Adrenal gland (tissue), 12 donors: ENCODE measurements around the gene ADD1. TPM values are rescaled to one million over a fixed set of nuclear protein-coding genes. Genes with fewer than 3 reads are reported as not detected.

Source experiments
- DNase-seq, 7 donors: peaks; one replicate each; pipeline ENCODE4 v3.0.0-alpha.2; 2019 to 2020
- H3K27ac ChIP-seq, 5 donors: fragments of 200-600 bp; sonication (generic) in 4 of 5; 1 replicate in 3 of 5; 2 replicates in 2 of 5; pipeline versions ENCODE4 v1.5.1 to v1.8.0; 2016 to 2020; ENCODE audit warnings: mild to moderate bottlenecking in 1 of 5
- H3K27me3 ChIP-seq: fragments of 200-600 bp; 2 replicates; pipeline ENCODE4 v1.8.0; 2021
- H3K36me3 ChIP-seq, 2 donors: fragments of 200-600 bp; replicated peaks in 1 of 2; 1 replicate in 1 of 2; 2 replicates in 1 of 2; pipeline versions ENCODE4 v1.5.1 to v1.8.0; 2018 to 2022
- H3K4me1 ChIP-seq, 2 donors: fragments of 200-600 bp; replicated peaks in 1 of 2; 1 replicate in 1 of 2; 2 replicates in 1 of 2; pipeline versions ENCODE4 v1.5.1 to v1.8.0; 2018 to 2021
- H3K4me3 ChIP-seq, 4 donors: fragments of 200-600 bp; sonication (generic) in 3 of 4; one replicate each; pipeline ENCODE4 v1.5.1; 2016 to 2018
- H3K9me3 ChIP-seq, 3 donors: fragments of 200-600 bp; sonication (generic) in 1 of 3; replicated peaks in 1 of 3; 1 replicate in 2 of 3; 2 replicates in 1 of 3; pipeline versions ENCODE4 v1.5.1 to v1.8.0; 2016 to 2021
- CTCF ChIP-seq, 6 experiments: fragments of 450-650 bp in 4 of 6; fragments of 200-600 bp in 2 of 6; sonication (generic) in 1 of 6; IDR thresholded peaks; 1 replicate in 5 of 6; 2 replicates in 1 of 6; pipeline versions ENCODE4 v1.5.1 to v1.8.0; 2016 to 2021; ENCODE audit warnings: antibody characterized with exemption in 6 of 6, mild to moderate bottlenecking in 2 of 6, moderate library complexity in 1 of 6
- POLR2A ChIP-seq, 2 donors: fragments of 450-650 bp; IDR thresholded peaks; one replicate each; pipeline ENCODE4 v1.6.1; 2017; ENCODE audit warnings: antibody characterized with exemption in 2 of 2, mild to moderate bottlenecking in 2 of 2, moderate library complexity in 1 of 2
- WGBS, 4 donors: extraction: QIAGEN DNeasy Blood & Tissue Kit in 2 of 4; methylation state at CpG; one replicate each; pipeline versions ENCODE4 v1.1.5 to v1.1.7; 2013 to 2017; 5-methylcytosine and 5-hydroxymethylcytosine counted together
- intact Hi-C, 2 donors: fragments of 100-400 bp; cut with DNase I; formaldehyde crosslinking; loops; one replicate each; pipeline versions ENCODE4 v1.14.1 to v1.15.0; 2022 to 2023
- polyA plus RNA-seq, 3 donors: library from polyadenylated mRNA; stranded (reverse); fragments of 200-250 nt in 2 of 3; fragments of 350-450 nt in 1 of 3; fragmentation: Illumina TruSeq in 1 of 3; extraction: RNeasy Lipid Tissue Mini Kit (QIAGEN cat#74804) in 1 of 3; gene quantifications; one replicate each; pipeline ENCODE4 v1.2.3, GENCODE V29; 2013 to 2014
- total RNA-seq, 9 donors: library from RNA; depleted of rRNA in 4 of 9; stranded (reverse); fragments of >200 nt in 4 of 9; fragments of 120-200 nt in 1 of 9; fragmentation: NEBNext Ultra II Directional in 1 of 9; extraction: Animal tissue kit (Norgen Biotek cat#: 25700) in 1 of 9; gene quantifications; one replicate each; pipeline versions ENCODE4 v1.1.0 to v1.2.4, GENCODE V29; 2013 to 2023
- donor health status: healthy with polysubstance abuse.
- donor health status: Bipolar disorder and iron deficiency.
- donor health status: DM: yes; HTN: yes; CAD: no.
- donor health status: DM: no; HTN: no; CAD: no.
- donor health status: DM: no; HTN: no; CAD: no.
- donor health status: DM: yes; HTN: yes; CAD: no.

Gene ADD1
- total and polyA plus RNA-seq, 12 donors: 134 to 468 (median 241) TPM

GRCh38 chr4:2803624-2804448 lies 39.8 kb upstream of the ADD1 start:
- no peaks in the 10 kb centered on the region for H3K27me3 ChIP-seq
- no peak for TF ChIP-seq CTCF (IDR thresholded peaks at IDR 0.05)
- no peak for TF ChIP-seq POLR2A (IDR thresholded peaks at IDR 0.05)
- no peak overlapping the region for H3K4me3 ChIP-seq
- H3K9me3 ChIP-seq: no peaks in the 10 kb centered on the region
- DNase-seq: peak in 6 of 7 donors; percentile 64 to 79 (median 69)
- H3K27ac ChIP-seq: peak overlapping the region in 2 of 5 donors; percentile 7 to 84
- intact Hi-C loops: no loop called here
- H3K4me1 ChIP-seq: peaks cover 39 to 79% of the 10 kb centered on the region in 2 donors
- WGBS, 4 donors: 81 to 98% (median 84%) methylated on average over 12 to 20 of the region's 20 CpGs
- H3K36me3 ChIP-seq: no peaks in the 10 kb centered on the region

- H3K4me1 ChIP-seq: peaks cover 39 to 76% of the 10 kb centered on the region in 2 donors
Observed at GRCh38 chr4:2804449-2804972, 39.1 kb upstream of the ADD1 start.

GRCh38 chr4:2804973-2805501 lies 38.6 kb upstream of the ADD1 start:
- H3K4me1 ChIP-seq: peaks cover 39 to 75% of the 10 kb centered on the region in 2 donors
- WGBS, 4 donors: 74 to 84% (median 79%) methylated on average over 11 to 13 of the region's 13 CpGs; no CpG with 5 or more reads in 1 of the 4 donors
- H3K27ac ChIP-seq: peak overlapping the region in 2 of 5 donors; percentile 63 to 84
- no peaks in the 10 kb centered on the region for H3K9me3 ChIP-seq
- intact Hi-C loops: no loop called here
- H3K36me3 ChIP-seq: no peaks in the 10 kb centered on the region
- H3K27me3 ChIP-seq: no peaks in the 10 kb centered on the region
- H3K4me3 ChIP-seq: no peak overlapping the region
- DNase-seq: peak in 1 of 7 donors; percentile 15
- TF ChIP-seq CTCF (IDR thresholded peaks at IDR 0.05) (no peak), POLR2A (IDR thresholded peaks at IDR 0.05) (no peak)

More at GRCh38 chr4:2804449-2804972, 39.1 kb upstream of the ADD1 start:
- TF ChIP-seq CTCF (IDR thresholded peaks at IDR 0.05) (no peak), POLR2A (IDR thresholded peaks at IDR 0.05) (no peak)
- DNase-seq: peak in 2 of 7 donors; percentile 4 to 14
- Histone ChIP-seq H3K4me3 (no peak overlapping the region), H3K27ac (peak overlapping the region in 2 of 5 donors; percentile 7 to 84), H3K36me3 (no peaks in the 10 kb centered on the region), H3K27me3 (no peaks in the 10 kb centered on the region), H3K9me3 (no peaks in the 10 kb centered on the region)
- intact Hi-C loops: no loop called here
- WGBS, 4 donors: 80 to 89% (median 89%) methylated on average over 1 to 10 of the region's 10 CpGs

GRCh38 chr4:2805712-2806389 lies 37.8 kb upstream of the ADD1 start:
- Histone ChIP-seq H3K4me3 (no peak overlapping the region), H3K27ac (peak overlapping the region in 2 of 5 donors; percentile 63 to 84), H3K9me3 (no peaks in the 10 kb centered on the region), H3K4me1 (peaks cover 35 to 75% of the 10 kb centered on the region in 2 donors), H3K27me3 (no peaks in the 10 kb centered on the region), H3K36me3 (no peaks in the 10 kb centered on the region)
- peak in 2 of 7 donors; percentile 43 to 66 for DNase-seq
- intact Hi-C loops: no loop called here
- 51 to 80% (median 54%) methylated on average over 11 to 20 of the region's 20 CpGs for WGBS, 4 donors
- no peak for TF ChIP-seq POLR2A (IDR thresholded peaks at IDR 0.05)
- TF ChIP-seq CTCF (IDR thresholded peaks at IDR 0.05): no peak
